Nephron progenitor cell (in vitro differentiated cells): ENCODE results near the gene DDX59.

Source experiments
- DNase-seq: peaks from one replicate; pipeline ENCODE4 v3.0.0; 2021
- H3K27ac Mint-ChIP-seq: 2 replicates; pipeline ENCODE4 v1.8.0; 2021; ENCODE audit warnings: mild to moderate bottlenecking, moderate library complexity, mixed read lengths
- H3K27me3 Mint-ChIP-seq: 2 replicates; pipeline ENCODE4 v1.8.0; 2021; ENCODE audit warnings: mild to moderate bottlenecking, low read depth, mixed read lengths; ENCODE audit not compliant: poor library complexity
- H3K36me3 Mint-ChIP-seq: 2 replicates; pipeline ENCODE4 v1.8.0; 2021; ENCODE audit warnings: low read depth, mixed read lengths
- H3K4me1 Mint-ChIP-seq: 2 replicates; pipeline ENCODE4 v1.8.0; 2021; ENCODE audit warnings: mixed read lengths
- H3K4me3 Mint-ChIP-seq: 2 replicates; pipeline ENCODE4 v1.8.0; 2021; ENCODE audit warnings: mild to moderate bottlenecking, moderate library complexity, mixed read lengths
- H3K9me3 Mint-ChIP-seq: 2 replicates; pipeline ENCODE4 v1.8.0; 2021; ENCODE audit warnings: mild to moderate bottlenecking, moderate library complexity, mixed read lengths
- TF ChIP-seq, protein P1 (sequence below): fragments of 200-600 bp; sonication (generic); IDR thresholded peaks from 2 replicates; pipeline ENCODE4 v1.5.0; 2021; ENCODE audit warnings: antibody characterized with exemption

The DDX59 gene

GRCh38 chr1:200707116-200707515, 37.4 kb upstream of the DDX59 start:
- H3K27ac Mint-ChIP-seq, result no peak overlapping the region
- H3K4me1 Mint-ChIP-seq, result peaks cover 12% of the 10 kb centered on the region
- TF ChIP-seq, protein P1, sequence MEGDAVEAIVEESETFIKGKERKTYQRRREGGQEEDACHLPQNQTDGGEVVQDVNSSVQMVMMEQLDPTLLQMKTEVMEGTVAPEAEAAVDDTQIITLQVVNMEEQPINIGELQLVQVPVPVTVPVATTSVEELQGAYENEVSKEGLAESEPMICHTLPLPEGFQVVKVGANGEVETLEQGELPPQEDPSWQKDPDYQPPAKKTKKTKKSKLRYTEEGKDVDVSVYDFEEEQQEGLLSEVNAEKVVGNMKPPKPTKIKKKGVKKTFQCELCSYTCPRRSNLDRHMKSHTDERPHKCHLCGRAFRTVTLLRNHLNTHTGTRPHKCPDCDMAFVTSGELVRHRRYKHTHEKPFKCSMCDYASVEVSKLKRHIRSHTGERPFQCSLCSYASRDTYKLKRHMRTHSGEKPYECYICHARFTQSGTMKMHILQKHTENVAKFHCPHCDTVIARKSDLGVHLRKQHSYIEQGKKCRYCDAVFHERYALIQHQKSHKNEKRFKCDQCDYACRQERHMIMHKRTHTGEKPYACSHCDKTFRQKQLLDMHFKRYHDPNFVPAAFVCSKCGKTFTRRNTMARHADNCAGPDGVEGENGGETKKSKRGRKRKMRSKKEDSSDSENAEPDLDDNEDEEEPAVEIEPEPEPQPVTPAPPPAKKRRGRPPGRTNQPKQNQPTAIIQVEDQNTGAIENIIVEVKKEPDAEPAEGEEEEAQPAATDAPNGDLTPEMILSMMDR, result no peak
- H3K36me3 Mint-ChIP-seq, result no peaks in the 10 kb centered on the region
- no peak for DNase-seq
- no peak overlapping the region for H3K4me3 Mint-ChIP-seq
- peaks cover 3% of the 10 kb centered on the region for H3K27me3 Mint-ChIP-seq
- H3K9me3 Mint-ChIP-seq, result no peaks in the 10 kb centered on the region

- TF ChIP-seq, protein P1, result no peak
- peaks cover 12% of the 10 kb centered on the region for H3K4me1 Mint-ChIP-seq
- no peaks in the 10 kb centered on the region for H3K36me3 Mint-ChIP-seq
- no peak for DNase-seq
- H3K27ac Mint-ChIP-seq, result no peak overlapping the region
- H3K27me3 Mint-ChIP-seq, result peaks cover 3% of the 10 kb centered on the region
- no peaks in the 10 kb centered on the region for H3K9me3 Mint-ChIP-seq
- H3K4me3 Mint-ChIP-seq, result no peak overlapping the region
Measured at GRCh38 chr1:200706111-200706814, 36.6 kb upstream of the DDX59 start.

GRCh38 chr1:200704986-200705500, 35.3 kb upstream of the DDX59 start:
- Mint-ChIP-seq H3K27ac (no peak overlapping the region), H3K4me1 (peaks cover 5% of the 10 kb centered on the region), H3K36me3 (no peaks in the 10 kb centered on the region), H3K9me3 (no peaks in the 10 kb centered on the region), H3K4me3 (no peak overlapping the region), H3K27me3 (no peaks in the 10 kb centered on the region)
- TF ChIP-seq, protein P1, result no peak
- DNase-seq, result no peak

- DNase-seq, result no peak
- H3K27ac Mint-ChIP-seq, result peak overlapping the region; percentile 66
- TF ChIP-seq, protein P1, result no peak
Measured at GRCh38 chr1:200699871-200700270, 30.2 kb upstream of the DDX59 start.

GRCh38 chr1:200694738-200695137, 25.0 kb upstream of the DDX59 start:
- DNase-seq, result no peak
- TF ChIP-seq, protein P1, result no peak
- Mint-ChIP-seq H3K27ac (no peak overlapping the region), H3K27me3 (peaks cover 4% of the 10 kb centered on the region), H3K4me1 (peaks cover 15% of the 10 kb centered on the region), H3K9me3 (peaks cover 16% of the 10 kb centered on the region), H3K36me3 (peaks cover 6% of the 10 kb centered on the region), H3K4me3 (no peak overlapping the region)

More at GRCh38 chr1:200699871-200700270, 30.2 kb upstream of the DDX59 start:
- peaks cover 6% of the 10 kb centered on the region for H3K36me3 Mint-ChIP-seq
- H3K27me3 Mint-ChIP-seq, result no peaks in the 10 kb centered on the region
- peaks cover 16% of the 10 kb centered on the region for H3K9me3 Mint-ChIP-seq
- peaks cover 7% of the 10 kb centered on the region for H3K4me1 Mint-ChIP-seq
- no peak overlapping the region for H3K4me3 Mint-ChIP-seq

DNA sequence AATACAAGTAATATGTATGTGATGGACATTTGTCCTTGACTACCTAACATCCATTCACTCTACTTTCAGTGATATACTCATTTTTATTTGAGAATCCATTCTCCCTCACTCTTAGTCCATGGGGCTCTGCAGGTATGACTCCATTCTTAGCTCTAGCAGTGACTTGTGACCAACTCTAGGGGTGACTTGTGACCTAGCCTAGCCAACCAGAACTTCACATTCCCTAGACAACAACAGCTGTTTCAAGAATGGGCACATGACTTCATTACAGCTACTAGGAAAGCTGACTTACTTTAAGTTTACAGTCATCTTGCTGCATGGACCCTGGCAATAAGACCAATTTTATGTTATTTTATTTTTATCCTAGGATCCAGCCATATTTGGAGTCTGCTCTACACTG, 23.6 kb upstream of the DDX59 start:
- TF ChIP-seq, protein P1, result no peak
- no peak for DNase-seq
- Mint-ChIP-seq H3K4me3 (no peak overlapping the region), H3K36me3 (peaks cover 2% of the 10 kb centered on the region), H3K27me3 (peaks cover 4% of the 10 kb centered on the region), H3K9me3 (peaks cover 11% of the 10 kb centered on the region), H3K27ac (no peak overlapping the region), H3K4me1 (peaks cover 12% of the 10 kb centered on the region)
